ENCODE measurements around the gene CPPED1.

GRCh38 chr16:12775656-12776236, 27.9 kb downstream of the CPPED1 start:
- TF ChIP-seq POLR2A (IDR thresholded peaks at IDR 0.05) (no peak), POLR2AphosphoS5 (IDR thresholded peaks at IDR 0.05) (no peak), EP300 (IDR thresholded peaks at IDR 0.05) (no peak)
- TF ChIP-seq, protein P1, sequence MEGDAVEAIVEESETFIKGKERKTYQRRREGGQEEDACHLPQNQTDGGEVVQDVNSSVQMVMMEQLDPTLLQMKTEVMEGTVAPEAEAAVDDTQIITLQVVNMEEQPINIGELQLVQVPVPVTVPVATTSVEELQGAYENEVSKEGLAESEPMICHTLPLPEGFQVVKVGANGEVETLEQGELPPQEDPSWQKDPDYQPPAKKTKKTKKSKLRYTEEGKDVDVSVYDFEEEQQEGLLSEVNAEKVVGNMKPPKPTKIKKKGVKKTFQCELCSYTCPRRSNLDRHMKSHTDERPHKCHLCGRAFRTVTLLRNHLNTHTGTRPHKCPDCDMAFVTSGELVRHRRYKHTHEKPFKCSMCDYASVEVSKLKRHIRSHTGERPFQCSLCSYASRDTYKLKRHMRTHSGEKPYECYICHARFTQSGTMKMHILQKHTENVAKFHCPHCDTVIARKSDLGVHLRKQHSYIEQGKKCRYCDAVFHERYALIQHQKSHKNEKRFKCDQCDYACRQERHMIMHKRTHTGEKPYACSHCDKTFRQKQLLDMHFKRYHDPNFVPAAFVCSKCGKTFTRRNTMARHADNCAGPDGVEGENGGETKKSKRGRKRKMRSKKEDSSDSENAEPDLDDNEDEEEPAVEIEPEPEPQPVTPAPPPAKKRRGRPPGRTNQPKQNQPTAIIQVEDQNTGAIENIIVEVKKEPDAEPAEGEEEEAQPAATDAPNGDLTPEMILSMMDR (IDR thresholded peaks at IDR 0.05) = no peak

Measured in stomach (tissue), 4 donors.